ENCODE results near the gene IRF3. TPM values are rescaled to one million over a fixed set of nuclear protein-coding genes. Genes with fewer than 3 reads are reported as not detected.

The IRF3 gene
- polyA plus RNA-seq, 3 donors, result 29.8 to 115 (median 41.1) TPM

- H2AFZ ChIP-seq (ENCODE audit: insufficient read depth, low read depth, low read length, poor library complexity, severe bottlenecking), result no peak overlapping the region
- intact Hi-C loops (cut with micrococcal nuclease), result no loop called here
- H3K4me3 Mint-ChIP-seq, result no peak overlapping the region
- no peak overlapping the region for H3K4me3 ChIP-seq (replicated peaks in 1 of 3; ENCODE audit: low read depth in 2 of 3, low read length in 3 of 3)
- H3K9me3 ChIP-seq (replicated peaks in 1 of 2; ENCODE audit: control insufficient read depth in 1 of 2, insufficient read depth in 1 of 2, low read length in 2 of 2), result no peaks in the 10 kb centered on the region
- H3K79me2 ChIP-seq (ENCODE audit: insufficient read depth, low read length), result no peaks in the 10 kb centered on the region
- no peak overlapping the region for H3K27ac ChIP-seq (ENCODE audit: low read depth in 1 of 2, low read length in 2 of 2)
- no peaks in the 10 kb centered on the region for H3K4me1 Mint-ChIP-seq
- WGBS (ENCODE audit: insufficient coverage), result no CpG with 5 or more reads among the region's 9 CpGs
- H3K9me3 Mint-ChIP-seq, result peaks cover 0 to 5% (median 0%) of the 10 kb centered on the region in 7 donors
- TF ChIP-seq CTCF (IDR thresholded peaks at IDR 0.05), result no peak
- H3K9ac ChIP-seq (ENCODE audit: insufficient read depth, low read length, poor library complexity, severe bottlenecking), result no peak overlapping the region
- H3K36me3 Mint-ChIP-seq, result peaks cover 22 to 38% of the 10 kb centered on the region in 2 donors
- H3K36me3 ChIP-seq (replicated peaks in 1 of 2; ENCODE audit: control insufficient read depth in 1 of 2, insufficient read depth in 2 of 2, low read length in 2 of 2), result peaks cover 10 to 26% of the 10 kb centered on the region in 2 donors
- DNase-seq, result no peak
- no peaks in the 10 kb centered on the region for H3K4me1 ChIP-seq (ENCODE audit: control insufficient read depth in 1 of 2, insufficient read depth in 2 of 2, low read length in 2 of 2)
- H3K27ac Mint-ChIP-seq, result no peak overlapping the region
- no peaks in the 10 kb centered on the region for H4K20me1 ChIP-seq (ENCODE audit: insufficient read depth, low read length)
- H3K27me3 ChIP-seq (ENCODE audit: control insufficient read depth in 2 of 2, insufficient read depth in 2 of 2, low read length in 2 of 2), result no peaks in the 10 kb centered on the region
- H3K4me2 ChIP-seq (replicated peaks; ENCODE audit: extremely low read depth, low read length, poor library complexity, severe bottlenecking), result no peak overlapping the region
- peaks cover 3 to 13% (median 4%) of the 10 kb centered on the region in 3 donors for H3K27me3 Mint-ChIP-seq (ENCODE audit: low read depth in 3 of 3)
Measured at GRCh38 chr19:49631014-49631588, 34.6 kb downstream of the IRF3 start.

GRCh38 chr19:49629659-49630058 lies 36.0 kb downstream of the IRF3 start:
- no peak overlapping the region for H3K9ac ChIP-seq (ENCODE audit: insufficient read depth, low read length, poor library complexity, severe bottlenecking)
- no peak overlapping the region for H2AFZ ChIP-seq (ENCODE audit: insufficient read depth, low read depth, low read length, poor library complexity, severe bottlenecking)
- no peak for TF ChIP-seq CTCF (IDR thresholded peaks at IDR 0.05)
- peaks cover 22 to 39% of the 10 kb centered on the region in 2 donors for H3K36me3 ChIP-seq (replicated peaks in 1 of 2; ENCODE audit: control insufficient read depth in 1 of 2, insufficient read depth in 2 of 2, low read length in 2 of 2)
- H3K27me3 ChIP-seq (ENCODE audit: control insufficient read depth in 2 of 2, insufficient read depth in 2 of 2, low read length in 2 of 2), result no peaks in the 10 kb centered on the region
- DNase-seq, result no peak
- peaks cover 0 to 2% (median 0%) of the 10 kb centered on the region in 7 donors for H3K9me3 Mint-ChIP-seq
- H3K27me3 Mint-ChIP-seq (ENCODE audit: low read depth in 3 of 3), result peaks cover 0 to 4% (median 2%) of the 10 kb centered on the region in 3 donors
- no peak overlapping the region for H3K27ac ChIP-seq (ENCODE audit: low read depth in 1 of 2, low read length in 2 of 2)
- peaks cover 26 to 46% of the 10 kb centered on the region in 2 donors for H3K36me3 Mint-ChIP-seq
- H3K4me2 ChIP-seq (replicated peaks; ENCODE audit: extremely low read depth, low read length, poor library complexity, severe bottlenecking), result no peak overlapping the region
- intact Hi-C loops (cut with micrococcal nuclease), result no loop called here
- 100% methylated on average over 7 of the region's 9 CpGs for WGBS (ENCODE audit: insufficient coverage)
- H3K4me3 Mint-ChIP-seq, result no peak overlapping the region
- no peaks in the 10 kb centered on the region for H3K9me3 ChIP-seq (replicated peaks in 1 of 2; ENCODE audit: control insufficient read depth in 1 of 2, insufficient read depth in 1 of 2, low read length in 2 of 2)
- no peak overlapping the region for H3K4me3 ChIP-seq (replicated peaks in 1 of 3; ENCODE audit: low read depth in 2 of 3, low read length in 3 of 3)
- peak overlapping the region in 3 of 7 donors; percentile 2 to 32 (median 24) for H3K27ac Mint-ChIP-seq
- no peaks in the 10 kb centered on the region for H3K4me1 Mint-ChIP-seq
- H3K79me2 ChIP-seq (ENCODE audit: insufficient read depth, low read length), result no peaks in the 10 kb centered on the region
- H3K4me1 ChIP-seq (ENCODE audit: control insufficient read depth in 1 of 2, insufficient read depth in 2 of 2, low read length in 2 of 2), result no peaks in the 10 kb centered on the region
- no peaks in the 10 kb centered on the region for H4K20me1 ChIP-seq (ENCODE audit: insufficient read depth, low read length)

Data from CD14-positive monocyte (primary cell).